Neural cell (in vitro differentiated cells): Measurements from ENCODE around the gene SLFN11. TPM values are rescaled to one million over a fixed set of nuclear protein-coding genes. Genes with fewer than 3 reads are reported as not detected.

Experiments
- H2AFZ ChIP-seq: fragments of 200-600, 300-800 bp; sonication (generic), shearing (Covaris generic); 2 replicates; pipeline ENCODE4 v1.6.0; 2014; ENCODE audit warnings: low read depth, mild to moderate bottlenecking, antibody characterized with exemption, low read length, moderate library complexity
- H3F3A ChIP-seq: fragments of 200-600 bp; shearing (Covaris generic); 2 replicates; pipeline ENCODE4 v1.6.1; 2016; ENCODE audit warnings: mild to moderate bottlenecking, moderate library complexity, mixed read lengths, antibody characterized with exemption, low read length; ENCODE audit not compliant: insufficient read depth, poor library complexity, severe bottlenecking
- H3K27ac ChIP-seq: fragments of 200-600, 300-800 bp; sonication (generic), shearing (Covaris generic); 2 replicates; pipeline ENCODE4 v1.5.1; 2014; ENCODE audit warnings: mild to moderate bottlenecking, low read length, moderate library complexity
- H3K27me3 ChIP-seq: fragments of 300-800, 200-600 bp; sonication (generic), shearing (Covaris generic); 2 replicates; pipeline ENCODE4 v1.6.0; 2014; ENCODE audit warnings: mild to moderate bottlenecking, low read depth, low read length, moderate library complexity; ENCODE audit not compliant: insufficient read depth
- H3K36me3 ChIP-seq: fragments of 300-800, 200-600 bp; sonication (generic), shearing (Covaris generic); 2 replicates; pipeline ENCODE4 v1.5.1; 2014; ENCODE audit warnings: mild to moderate bottlenecking, antibody characterized with exemption, low read length, moderate library complexity; ENCODE audit not compliant: insufficient read depth
- H3K4me2 ChIP-seq: fragments of 300-800, 200-600 bp; sonication (generic), shearing (Covaris generic); 2 replicates; pipeline ENCODE4 v1.6.0; 2014; ENCODE audit warnings: mild to moderate bottlenecking, low read length
- H3K4me3 ChIP-seq: fragments of 300-800, 200-600 bp; sonication (generic), shearing (Covaris generic); 2 replicates; pipeline ENCODE4 v1.5.1; 2014; ENCODE audit warnings: mild to moderate bottlenecking, low read length, moderate library complexity
- H3K79me2 ChIP-seq: fragments of 200-600 bp; shearing (Covaris generic); replicated peaks from 2 replicates; pipeline ENCODE4 v1.6.0; 2014; ENCODE audit warnings: mild to moderate bottlenecking, low read length, moderate library complexity; ENCODE audit not compliant: insufficient read depth
- H3K9ac ChIP-seq: fragments of 300-800, 200-600 bp; sonication (generic), shearing (Covaris generic); 2 replicates; pipeline ENCODE4 v1.6.1; 2016; ENCODE audit warnings: mild to moderate bottlenecking, low read length, mixed read lengths
- H3K9me2 ChIP-seq: fragments of 200-600 bp; shearing (Covaris generic); 2 replicates; pipeline ENCODE4 v1.6.1; 2016; ENCODE audit warnings: mild to moderate bottlenecking, low read length, mixed read lengths; ENCODE audit not compliant: insufficient read depth
- H3K9me3 ChIP-seq: fragments of 200-600, 300-800 bp; sonication (generic), shearing (Covaris generic); 2 replicates; pipeline ENCODE4 v1.6.1; 2016; ENCODE audit warnings: mild to moderate bottlenecking, mixed run types, low read length, moderate library complexity, mixed read lengths
- H4K20me1 ChIP-seq: fragments of 200-600 bp; shearing (Covaris generic); 2 replicates; pipeline ENCODE4 v1.6.1; 2016; ENCODE audit warnings: mild to moderate bottlenecking, mixed run types; ENCODE audit not compliant: insufficient read depth
- EP300 ChIP-seq: fragments of 450-650 bp; conservative IDR thresholded peaks from 2 replicates; pipeline ENCODE4 v1.6.1; 2014; ENCODE audit warnings: antibody characterized with exemption, mild to moderate bottlenecking, moderate library complexity; ENCODE audit not compliant: poor library complexity, severe bottlenecking
- EZH2 ChIP-seq: fragments of 200-600, 300-800 bp; shearing (Covaris generic), sonication (generic); IDR thresholded peaks from 2 replicates; pipeline ENCODE4 v1.6.1; 2014; ENCODE audit warnings: antibody characterized with exemption, low read length, borderline replicate concordance, mild to moderate bottlenecking; ENCODE audit not compliant: insufficient read depth, poor library complexity, severe bottlenecking
- MXI1 ChIP-seq: fragments of 450-650 bp; conservative IDR thresholded peaks from 2 replicates; pipeline ENCODE4 v1.6.1; 2014; ENCODE audit warnings: antibody characterized with exemption, mild to moderate bottlenecking; ENCODE audit not compliant: poor library complexity, severe bottlenecking
- POLR2AphosphoS5 ChIP-seq: IDR thresholded peaks from 2 replicates; pipeline ENCODE4 v1.6.1; 2012
- RAD21 ChIP-seq: fragments of 450-650 bp; conservative IDR thresholded peaks from 2 replicates; pipeline ENCODE4 v1.6.1; 2014; ENCODE audit warnings: antibody characterized with exemption, mild to moderate bottlenecking, moderate library complexity
- SMC3 ChIP-seq: fragments of 450-650 bp; conservative IDR thresholded peaks from 2 replicates; pipeline ENCODE4 v1.6.1; 2014; ENCODE audit warnings: antibody characterized with exemption, mild to moderate bottlenecking, moderate library complexity; ENCODE audit not compliant: poor library complexity
- TAF1 ChIP-seq: IDR thresholded peaks from 2 replicates; pipeline ENCODE4 v1.6.1; 2012; ENCODE audit warnings: low read depth
- polyA plus RNA-seq: library from polyadenylated mRNA; depleted of rRNA; stranded (reverse); fragments of >200 nt; gene quantifications from 2 replicates; pipeline ENCODE4 v1.2.3, GENCODE V29; 2014
- TF ChIP-seq, protein P1 (sequence below): fragments of 450-650 bp; IDR thresholded peaks from 2 replicates; pipeline ENCODE4 v1.5.1; 2014; ENCODE audit warnings: antibody characterized with exemption, mild to moderate bottlenecking, moderate library complexity; ENCODE audit not compliant: poor library complexity, severe bottlenecking
- TF ChIP-seq, protein P2 (sequence below): IDR thresholded peaks from 2 replicates; pipeline ENCODE4 v1.6.1; 2012; ENCODE audit warnings: borderline replicate concordance

Gene SLFN11
- polyA plus RNA-seq, 1 donor from 2014 or later = not detected

DNA sequence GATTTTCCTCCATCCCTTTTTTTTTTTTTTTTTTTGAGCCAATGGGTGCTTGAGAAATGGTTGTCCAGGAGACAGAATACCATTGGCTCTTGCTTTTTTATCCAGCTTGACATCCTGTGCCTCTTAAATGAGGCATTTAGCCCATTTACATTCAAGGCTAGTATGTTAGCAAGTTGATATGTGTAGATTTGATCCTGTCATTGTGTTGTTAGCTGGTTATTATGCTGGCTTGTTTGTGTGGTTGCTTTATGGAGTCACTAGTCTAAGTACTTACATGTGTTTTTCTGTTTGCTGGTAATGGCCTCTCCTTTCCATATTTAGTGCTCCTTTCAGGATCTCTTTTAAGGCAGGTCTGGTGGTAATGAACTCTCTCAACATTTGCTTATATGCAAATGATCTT, 14.1 kb upstream of the SLFN11 start:
- Histone ChIP-seq H3K9ac (no peak overlapping the region), H3K79me2 (no peaks in the 10 kb centered on the region), H3K9me3 (no peaks in the 10 kb centered on the region), H4K20me1 (no peaks in the 10 kb centered on the region), H3F3A (no peaks in the 10 kb centered on the region), H2AFZ (no peak overlapping the region), H3K27me3 (no peaks in the 10 kb centered on the region), H3K9me2 (no peaks in the 10 kb centered on the region), H3K27ac (no peak overlapping the region), H3K36me3 (no peaks in the 10 kb centered on the region), H3K4me2 (no peak overlapping the region), H3K4me3 (no peak overlapping the region)
- TF ChIP-seq, protein P1, sequence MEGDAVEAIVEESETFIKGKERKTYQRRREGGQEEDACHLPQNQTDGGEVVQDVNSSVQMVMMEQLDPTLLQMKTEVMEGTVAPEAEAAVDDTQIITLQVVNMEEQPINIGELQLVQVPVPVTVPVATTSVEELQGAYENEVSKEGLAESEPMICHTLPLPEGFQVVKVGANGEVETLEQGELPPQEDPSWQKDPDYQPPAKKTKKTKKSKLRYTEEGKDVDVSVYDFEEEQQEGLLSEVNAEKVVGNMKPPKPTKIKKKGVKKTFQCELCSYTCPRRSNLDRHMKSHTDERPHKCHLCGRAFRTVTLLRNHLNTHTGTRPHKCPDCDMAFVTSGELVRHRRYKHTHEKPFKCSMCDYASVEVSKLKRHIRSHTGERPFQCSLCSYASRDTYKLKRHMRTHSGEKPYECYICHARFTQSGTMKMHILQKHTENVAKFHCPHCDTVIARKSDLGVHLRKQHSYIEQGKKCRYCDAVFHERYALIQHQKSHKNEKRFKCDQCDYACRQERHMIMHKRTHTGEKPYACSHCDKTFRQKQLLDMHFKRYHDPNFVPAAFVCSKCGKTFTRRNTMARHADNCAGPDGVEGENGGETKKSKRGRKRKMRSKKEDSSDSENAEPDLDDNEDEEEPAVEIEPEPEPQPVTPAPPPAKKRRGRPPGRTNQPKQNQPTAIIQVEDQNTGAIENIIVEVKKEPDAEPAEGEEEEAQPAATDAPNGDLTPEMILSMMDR = no peak
- TF ChIP-seq, protein P2, sequence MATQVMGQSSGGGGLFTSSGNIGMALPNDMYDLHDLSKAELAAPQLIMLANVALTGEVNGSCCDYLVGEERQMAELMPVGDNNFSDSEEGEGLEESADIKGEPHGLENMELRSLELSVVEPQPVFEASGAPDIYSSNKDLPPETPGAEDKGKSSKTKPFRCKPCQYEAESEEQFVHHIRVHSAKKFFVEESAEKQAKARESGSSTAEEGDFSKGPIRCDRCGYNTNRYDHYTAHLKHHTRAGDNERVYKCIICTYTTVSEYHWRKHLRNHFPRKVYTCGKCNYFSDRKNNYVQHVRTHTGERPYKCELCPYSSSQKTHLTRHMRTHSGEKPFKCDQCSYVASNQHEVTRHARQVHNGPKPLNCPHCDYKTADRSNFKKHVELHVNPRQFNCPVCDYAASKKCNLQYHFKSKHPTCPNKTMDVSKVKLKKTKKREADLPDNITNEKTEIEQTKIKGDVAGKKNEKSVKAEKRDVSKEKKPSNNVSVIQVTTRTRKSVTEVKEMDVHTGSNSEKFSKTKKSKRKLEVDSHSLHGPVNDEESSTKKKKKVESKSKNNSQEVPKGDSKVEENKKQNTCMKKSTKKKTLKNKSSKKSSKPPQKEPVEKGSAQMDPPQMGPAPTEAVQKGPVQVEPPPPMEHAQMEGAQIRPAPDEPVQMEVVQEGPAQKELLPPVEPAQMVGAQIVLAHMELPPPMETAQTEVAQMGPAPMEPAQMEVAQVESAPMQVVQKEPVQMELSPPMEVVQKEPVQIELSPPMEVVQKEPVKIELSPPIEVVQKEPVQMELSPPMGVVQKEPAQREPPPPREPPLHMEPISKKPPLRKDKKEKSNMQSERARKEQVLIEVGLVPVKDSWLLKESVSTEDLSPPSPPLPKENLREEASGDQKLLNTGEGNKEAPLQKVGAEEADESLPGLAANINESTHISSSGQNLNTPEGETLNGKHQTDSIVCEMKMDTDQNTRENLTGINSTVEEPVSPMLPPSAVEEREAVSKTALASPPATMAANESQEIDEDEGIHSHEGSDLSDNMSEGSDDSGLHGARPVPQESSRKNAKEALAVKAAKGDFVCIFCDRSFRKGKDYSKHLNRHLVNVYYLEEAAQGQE = no peak
- TF ChIP-seq TAF1 (no peak), SMC3 (no peak), EZH2 (no peak), RAD21 (no peak)

DNA sequence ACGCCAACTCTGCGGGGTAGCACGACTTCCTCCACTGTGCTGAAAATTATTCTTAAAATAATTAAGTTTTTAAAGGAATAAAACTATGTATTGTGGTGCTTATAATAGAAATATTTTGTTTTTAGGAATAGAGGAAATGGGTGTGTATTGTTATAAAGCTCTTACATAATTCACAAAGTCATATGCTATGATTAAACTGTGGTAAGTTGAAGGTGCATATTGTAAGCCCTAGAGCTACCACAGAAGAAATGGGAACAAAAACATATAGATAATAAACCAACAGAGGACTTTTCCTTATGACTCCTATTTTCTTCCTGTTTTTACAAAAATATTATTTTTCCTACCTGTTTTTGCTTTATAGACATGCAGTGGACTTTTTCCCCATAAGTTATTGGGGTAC, 4.3 kb upstream of the SLFN11 start:
- H3K9me3 ChIP-seq = no peaks in the 10 kb centered on the region
- no peak overlapping the region for H3K4me2 ChIP-seq
- no peak overlapping the region for H3K27ac ChIP-seq
- H3K27me3 ChIP-seq = peaks cover 53% of the 10 kb centered on the region
- H3K4me3 ChIP-seq = no peak overlapping the region
- H3K9ac ChIP-seq = no peak overlapping the region
- H3F3A ChIP-seq = no peaks in the 10 kb centered on the region
- H2AFZ ChIP-seq = no peak overlapping the region
- H3K36me3 ChIP-seq = no peaks in the 10 kb centered on the region
- H3K9me2 ChIP-seq = no peaks in the 10 kb centered on the region
- TF ChIP-seq EP300 (no peak), MXI1 (no peak), RAD21 (no peak), EZH2 (no peak), TAF1 (no peak), SMC3 (no peak), POLR2AphosphoS5 (no peak)
- TF ChIP-seq, protein P2 = no peak
- TF ChIP-seq, protein P1 = no peak
- no peaks in the 10 kb centered on the region for H4K20me1 ChIP-seq
- H3K79me2 ChIP-seq = no peaks in the 10 kb centered on the region
